GM12878 (cell line): ENCODE results near the gene PLA2G15. TPM values are rescaled to one million over a fixed set of nuclear protein-coding genes. Genes with fewer than 3 reads are reported as not detected.

Source experiments
- ATAC-seq: fragments of 200-7000 bp; cut with Tn5 transposase; 3 replicates; pipeline ENCODE4 v1.9.1; 2020; ENCODE audit warnings: mild to moderate bottlenecking, moderate library complexity
- BruUV-seq: library from RNA; stranded (reverse); fragments of 400-500 nt; replicated peaks from 2 replicates; lab custom pipeline; 2021; lab: Mats Ljungman, UMichigan
- CTCF ChIA-PET: fragments of 300-600 bp; sonication (Branson Sonifier 250); formaldehyde crosslinking; extraction: SDS; loops from one replicate; lab custom pipeline; 2021; ENCODE audit warnings: inconsistent platforms; lab: Yijun Ruan, JAX
- POLR2A ChIA-PET: fragments of 350-600 bp; formaldehyde crosslinking; extraction: SDS; loops from one replicate; lab custom pipeline; 2021; ENCODE audit warnings: inconsistent platforms; lab: Charles Lee
- RAD21 ChIA-PET: fragments of 300-600 bp; sonication (Branson Sonifier 250); formaldehyde crosslinking; loops from one replicate; lab custom pipeline; 2023; ENCODE audit warnings: antibody characterized with exemption; ENCODE audit not compliant: unreplicated experiment; lab: Charles Lee
- SMC1A ChIA-PET: fragments of 300-600 bp; sonication (Branson Sonifier 250); formaldehyde crosslinking; loops from one replicate; lab custom pipeline; 2023; ENCODE audit not compliant: unreplicated experiment, uncharacterized antibody; lab: Charles Lee
- DNase-seq: peaks from one replicate; pipeline ENCODE4 v3.0.0-alpha.2; 2011; ENCODE audit warnings: low read depth, low spot score
- FAIRE-seq: peaks from 3 replicates; lab custom pipeline; 2011; peaks lifted over from hg19 to GRCh38; lab: Jason Lieb, UNC
- H2AFZ ChIP-seq: 2 replicates; pipeline ENCODE4 v1.6.0; 2011; ENCODE audit warnings: low read depth, low read length, control low read depth; ENCODE audit not compliant: control insufficient read depth
- H3K27ac ChIP-seq: 2 replicates; pipeline ENCODE4 v1.5.1; 2011; ENCODE audit warnings: control low read depth; ENCODE audit not compliant: control insufficient read depth, insufficient read depth
- H3K27me3 ChIP-seq, 2 experiments: replicated peaks in 1 of 2; 2 replicates each; pipeline versions ENCODE4 v1.6.0 to v1.6.1; 2011; ENCODE audit warnings: low read length in 1 of 2; ENCODE audit not compliant: control insufficient read depth in 2 of 2, insufficient read depth in 2 of 2
- H3K36me3 ChIP-seq, 2 experiments: 2 replicates each; pipeline ENCODE4 v1.5.1; 2011; ENCODE audit warnings: low read length in 1 of 2; ENCODE audit not compliant: control insufficient read depth in 2 of 2, insufficient read depth in 2 of 2
- H3K4me1 ChIP-seq: 2 replicates; pipeline ENCODE4 v1.6.1; 2011; ENCODE audit warnings: mild to moderate bottlenecking, low read length, moderate library complexity, mixed read lengths; ENCODE audit not compliant: control insufficient read depth, insufficient read depth
- H3K4me2 ChIP-seq: 2 replicates; pipeline ENCODE4 v1.6.0; 2011; ENCODE audit warnings: control low read depth; ENCODE audit not compliant: control insufficient read depth, insufficient read depth
- H3K4me3 ChIP-seq: fragments of 200-600 bp; sonication (generic); 2 replicates; pipeline ENCODE4 v1.5.1; 2016
- H3K79me2 ChIP-seq: 2 replicates; pipeline ENCODE4 v1.6.0; 2011; ENCODE audit warnings: low read length; ENCODE audit not compliant: control insufficient read depth, insufficient read depth
- H3K9ac ChIP-seq: 2 replicates; pipeline ENCODE4 v1.8.0; 2011; ENCODE audit warnings: low read length, control low read depth, mixed read lengths; ENCODE audit not compliant: control insufficient read depth, insufficient read depth
- H3K9me3 ChIP-seq: replicated peaks from 3 replicates; pipeline ENCODE4 v1.5.1; 2011; ENCODE audit warnings: mild to moderate bottlenecking, low read length; ENCODE audit not compliant: control insufficient read depth, insufficient read depth
- H4K20me1 ChIP-seq: 2 replicates; pipeline ENCODE4 v1.6.0; 2011; ENCODE audit not compliant: control insufficient read depth, insufficient read depth
- GABPA ChIP-seq: IDR thresholded peaks from 2 replicates; pipeline ENCODE4 v1.6.1; 2014; ENCODE audit warnings: antibody characterized with exemption, low read depth, mild to moderate bottlenecking, inconsistent platforms
- LARP7 ChIP-seq: fragments of 450-650 bp; IDR thresholded peaks from 2 replicates; pipeline ENCODE4 v1.6.1; 2017; ENCODE audit warnings: mild to moderate bottlenecking
- MYB ChIP-seq: fragments of 150-350 bp; IDR thresholded peaks from 2 replicates; pipeline ENCODE4 v1.6.1; 2014; ENCODE audit warnings: mild to moderate bottlenecking, low read depth, low read length, borderline replicate concordance
- PAX8 ChIP-seq: fragments of 450-650 bp; IDR thresholded peaks from 2 replicates; pipeline ENCODE4 v1.6.1; 2017; ENCODE audit warnings: mild to moderate bottlenecking, moderate library complexity
- POU2F2 ChIP-seq: IDR thresholded peaks from 3 replicates; pipeline ENCODE4 v1.6.1; 2011; ENCODE audit warnings: low read depth, mild to moderate bottlenecking, low read length, borderline replicate concordance
- RAD51 ChIP-seq: fragments of 450-650 bp; IDR thresholded peaks from 2 replicates; pipeline ENCODE4 v1.6.1; 2016; ENCODE audit warnings: moderate library complexity, mild to moderate bottlenecking, inconsistent platforms
- RB1 ChIP-seq: fragments of 450-650 bp; formaldehyde crosslinking; IDR thresholded peaks from 2 replicates; pipeline ENCODE4 v1.6.1; 2017; ENCODE audit warnings: mild to moderate bottlenecking, borderline replicate concordance
- SMC3 ChIP-seq: IDR thresholded peaks from 2 replicates; pipeline ENCODE4 v1.6.1; 2011; ENCODE audit warnings: low read length, improper control_type of control experiment, borderline replicate concordance
- WRNIP1 ChIP-seq: IDR thresholded peaks from 2 replicates; pipeline ENCODE4 v1.6.1; 2011; ENCODE audit warnings: low read depth, low read length, improper control_type of control experiment, borderline replicate concordance
- ZBED1 ChIP-seq: IDR thresholded peaks from 2 replicates; pipeline ENCODE4 v1.6.1; 2016; ENCODE audit warnings: borderline replicate concordance
- ZBTB11 ChIP-seq: fragments of 450-650 bp; formaldehyde crosslinking; IDR thresholded peaks from 2 replicates; pipeline ENCODE4 v1.5.0; 2022; ENCODE audit warnings: mild to moderate bottlenecking, missing genetic modification characterization
- ZSCAN29 ChIP-seq: fragments of 450-650 bp; IDR thresholded peaks from 2 replicates; pipeline ENCODE4 v1.6.1; 2017; ENCODE audit warnings: mild to moderate bottlenecking, moderate library complexity
- WGBS: methylation state at CpG from one replicate; pipeline ENCODE4 v1.1.6; 2016; ENCODE audit warnings: low lambda C conversion rate; ENCODE audit not compliant: insufficient replicate concordance, insufficient coverage; ENCODE audit errors: missing lambda C conversion rate; 5-methylcytosine and 5-hydroxymethylcytosine counted together
- in situ Hi-C: fragments of 300-500 bp; cut with MboI; formaldehyde crosslinking; loops from 9 replicates; pipeline ENCODE4 v1.14.3; 2018; ENCODE audit warnings: mixed read lengths
- intact Hi-C: fragments of 100-400 bp; cut with micrococcal nuclease; formaldehyde crosslinking; loops from one replicate; pipeline ENCODE4 v1.14.2; 2022; ENCODE audit not compliant: unreplicated experiment
- polyA plus RNA-seq, 11 experiments: library from polyadenylated mRNA; depleted of rRNA in 4 of 11; unstranded in 6 of 11; stranded (reverse) in 5 of 11; fragments of >200 nt; fragmentation: Nextera tagmentation in 4 of 11; fragmentation: Illumina TruSeq in 1 of 11; extraction: Ambion mirVana in 4 of 11; extraction: Trizol in 1 of 11; gene quantifications; 1 replicate in 1 of 11; 2 replicates in 10 of 11; pipeline versions ENCODE4 v1.2.1 to v1.2.3, GENCODE V29; 2011 to 2016; ENCODE audit warnings: inconsistent platforms in 2 of 11, missing spikeins in 2 of 11, low read depth in 1 of 11
- total RNA-seq, 4 experiments: library from RNA; depleted of rRNA in 3 of 4; stranded (reverse); fragments of >200 nt in 3 of 4; fragmentation: Illumina TruSeq in 1 of 4; extraction: Trizol in 1 of 4; gene quantifications; 2 replicates each; pipeline versions ENCODE4 v1.2.1 to v1.2.3, GENCODE V29; 2013 to 2021

Gene PLA2G15
- total and polyA plus RNA-seq, 10 of the 15 experiments (the other 5 are each of a cell fraction or from before 2014, with no cell fraction given), result 0.31 to 9.4 (median 6.8) TPM

GRCh38 chr16:68270353-68270752 is 25.2 kb downstream of the PLA2G15 start:
- Histone ChIP-seq H3K4me2 (no peak overlapping the region), H3K27me3 (no peaks in the 10 kb centered on the region), H3K4me1 (peaks cover 43% of the 10 kb centered on the region), H2AFZ (no peak overlapping the region), H3K27ac (peak overlapping the region; percentile 28; the same call in 1 of the 2 replicates), H3K79me2 (peaks cover 83% of the 10 kb centered on the region), H3K9ac (no peak overlapping the region), H4K20me1 (no peaks in the 10 kb centered on the region), H3K9me3 (no peaks in the 10 kb centered on the region), H3K4me3 (no peak overlapping the region; the same call in 1 of the 2 replicates), H3K36me3 (peaks cover 9 to 24% of the 10 kb centered on the region in 2 experiments; a peak in 3 of 4 replicates)
- CTCF ChIA-PET, result interaction anchor here (1.0 to 4.5 kb wide), 2 partner anchors 9 to 58 kb away, joined by 5 to 19 read pairs; no protein-coding TSS in a partner anchor
- RAD21 ChIA-PET, result interaction anchor here (0.9 to 2.1 kb wide), 6 partner anchors 13 to 99 kb away, joined by 3 to 7 read pairs (median 5); no protein-coding TSS in a partner anchor
- intact Hi-C loops (no loop called here), in situ Hi-C loops (no loop called here)
- POLR2A ChIA-PET, result interaction anchor here (0.6 to 12.2 kb wide), 3 partner anchors 16 to 405 kb away, joined by 3 to 177 read pairs (median 3); no protein-coding TSS in a partner anchor
- DNase-seq, result no peak
- SMC1A ChIA-PET, result interaction anchor here (0.6 to 18.5 kb wide), 7 partner anchors 2 to 59 kb away, joined by 3 to 253 read pairs (median 6); partner anchors contain the start of gene SLC7A6
- FAIRE-seq, result no peak
- ATAC-seq, result no peak
- no TSS peak for BruUV-seq
- TF ChIP-seq SMC3 (no peak), WRNIP1 (no peak), ZBED1 (no peak), RAD51 (no peak), GABPA (no peak), MYB (no peak), PAX8 (no peak), LARP7 (no peak), ZSCAN29 (no peak), RB1 (no peak), ZBTB11 (CRISPR knock-in tag) (no peak), POU2F2 (no peak)
- WGBS, result 60% methylated on average over 1 of the region's 1 CpG
